Raji (cell line): ENCODE results near the gene TBC1D30.

Source experiments
- POLR2A ChIP-seq: IDR thresholded peaks from 2 replicates; pipeline ENCODE4 v1.6.1; 2011; ENCODE audit warnings: low read depth, low read length, control low read depth; ENCODE audit not compliant: insufficient read depth

The TBC1D30 gene

GRCh38 chr12:64884728-64885127, 60.3 kb downstream of the TBC1D30 start:
- TF ChIP-seq POLR2A: no peak

DNA sequence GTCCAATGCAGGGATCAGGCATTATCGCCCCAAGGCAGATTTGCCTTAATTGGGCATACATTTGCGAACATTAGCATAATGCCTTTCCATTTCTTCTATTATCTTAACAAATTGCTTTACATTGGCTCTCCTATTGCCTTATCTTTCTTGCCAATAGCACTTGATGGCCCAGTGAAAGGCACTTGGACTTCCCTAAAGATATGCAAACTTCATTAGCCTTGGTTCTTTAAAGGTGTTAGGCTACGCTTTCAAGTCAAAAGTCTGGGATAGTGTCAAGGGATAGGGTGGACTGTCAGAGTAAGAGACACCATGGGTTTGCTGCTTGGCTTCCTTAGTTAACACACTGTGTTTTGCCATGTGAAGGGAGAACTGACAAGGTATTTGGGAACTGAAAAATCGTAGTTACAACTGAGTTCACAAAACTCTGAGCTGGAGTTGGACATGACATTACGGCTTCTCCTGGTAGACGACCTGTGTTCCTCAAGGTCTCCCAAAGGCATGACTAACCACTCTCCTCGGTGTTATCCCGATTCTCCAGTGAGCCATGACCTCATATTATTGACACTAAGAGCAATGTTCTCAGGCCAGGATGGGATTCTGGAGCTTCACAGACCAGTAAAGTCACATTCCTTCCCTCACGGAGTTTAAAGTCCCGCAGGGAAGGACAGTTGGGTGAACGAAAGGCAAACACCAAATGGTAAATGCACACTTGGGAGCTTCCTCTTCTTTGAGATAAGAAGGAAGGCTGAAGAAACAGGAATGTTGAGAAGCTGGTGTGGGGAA, 65.2 kb downstream of the TBC1D30 start:
- TF ChIP-seq POLR2A: no peak

DNA sequence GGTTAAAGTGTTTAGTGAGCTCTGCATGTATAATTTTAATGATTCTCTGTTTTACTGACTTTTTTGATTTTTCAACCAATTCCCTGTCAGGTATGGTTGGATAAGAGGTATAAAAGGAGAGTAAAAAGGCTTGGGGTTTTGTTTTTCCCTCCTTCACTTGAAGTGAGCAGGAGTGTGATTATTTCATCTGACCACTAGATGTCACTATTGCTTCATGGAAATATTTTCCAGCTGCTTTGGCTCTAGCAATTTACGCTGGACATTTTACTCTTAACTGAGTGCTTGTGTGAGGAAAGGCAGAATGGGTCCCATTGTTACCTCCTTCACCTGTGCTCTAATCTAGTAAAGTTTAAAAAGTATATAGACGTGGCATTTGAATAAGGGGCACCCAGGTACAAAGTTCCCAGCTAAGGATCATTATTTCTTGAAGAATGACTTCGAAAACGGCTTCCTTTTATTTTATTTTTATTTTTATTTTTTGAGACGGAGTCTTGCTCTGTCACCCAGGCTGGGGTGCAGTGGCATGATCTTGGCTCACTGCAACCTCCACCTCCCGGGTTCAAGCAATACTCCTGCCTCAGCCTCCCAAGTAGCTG, 66.5 kb downstream of the TBC1D30 start:
- TF ChIP-seq POLR2A: no peak

DNA sequence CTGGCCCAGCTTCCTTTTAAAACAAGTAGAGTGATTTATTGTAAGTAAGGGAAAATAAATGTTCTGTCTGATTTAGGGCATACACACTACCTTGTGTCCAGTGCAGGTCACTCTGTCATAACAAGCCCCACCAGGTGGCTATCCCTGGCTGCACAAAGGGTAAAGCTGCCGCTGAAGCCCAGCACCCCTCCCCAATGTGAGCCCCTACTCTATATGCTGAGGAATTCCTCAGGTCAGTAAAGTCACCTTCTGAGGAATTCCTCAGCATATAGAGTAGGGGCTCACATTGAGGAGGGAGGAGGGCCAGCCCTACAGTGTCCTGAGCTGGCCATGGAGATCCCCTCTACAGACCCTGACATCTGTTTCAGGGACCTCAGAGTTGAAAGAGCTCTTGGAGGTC, 67.2 kb downstream of the TBC1D30 start:
- TF ChIP-seq POLR2A: no peak

DNA sequence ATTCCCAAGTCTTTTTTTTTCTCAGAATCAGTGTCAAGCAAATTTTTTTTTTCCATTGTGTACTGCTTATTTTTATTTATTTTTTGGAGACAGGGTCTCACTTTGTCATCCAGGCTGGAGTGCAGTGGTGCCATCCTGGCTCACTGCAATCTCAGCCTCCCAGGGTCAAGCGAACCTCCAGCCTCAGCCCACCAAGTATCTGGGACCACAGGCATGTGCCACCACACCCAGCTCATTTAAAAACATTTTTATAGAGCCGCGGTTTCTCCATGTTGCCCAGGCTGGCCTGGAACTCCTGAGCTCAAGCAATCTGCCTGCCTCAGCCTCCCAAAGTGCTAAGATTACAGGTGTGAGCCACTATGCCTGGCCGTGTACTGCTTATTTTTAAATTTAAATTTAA, 68.1 kb downstream of the TBC1D30 start:
- no peak for TF ChIP-seq POLR2A

- TF ChIP-seq POLR2A: no peak
Measured at GRCh38 chr12:64893961-64894360, 69.5 kb downstream of the TBC1D30 start.

DNA sequence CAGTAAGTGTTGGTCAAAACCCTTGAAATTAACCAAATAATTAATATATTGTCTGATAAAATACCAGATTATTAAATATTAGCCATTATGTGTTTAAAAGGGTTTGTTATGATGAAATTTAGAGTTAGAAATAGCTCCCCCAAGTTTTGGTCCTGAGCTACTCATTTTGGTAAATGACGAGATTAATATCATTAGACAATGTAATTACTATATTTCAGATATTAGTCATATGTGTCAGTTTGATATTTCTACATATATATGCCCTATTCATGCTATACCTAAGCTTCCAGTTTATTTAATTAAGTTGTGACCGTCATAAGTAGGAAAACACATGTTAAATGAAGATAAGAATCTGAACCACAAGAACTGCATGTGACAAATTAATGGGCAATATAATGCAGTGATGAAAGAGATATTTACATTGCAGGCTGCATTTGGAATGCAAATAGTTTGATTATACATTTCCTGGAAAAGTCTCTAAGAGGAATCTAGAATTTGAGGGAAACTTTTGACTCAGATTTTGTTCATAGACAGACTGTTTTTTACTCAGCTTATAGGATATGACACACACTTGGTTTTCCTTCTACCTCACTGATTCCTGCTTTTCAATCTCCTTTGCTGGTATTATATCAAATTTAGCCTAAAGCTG, 70.5 kb downstream of the TBC1D30 start:
- no peak for TF ChIP-seq POLR2A

DNA sequence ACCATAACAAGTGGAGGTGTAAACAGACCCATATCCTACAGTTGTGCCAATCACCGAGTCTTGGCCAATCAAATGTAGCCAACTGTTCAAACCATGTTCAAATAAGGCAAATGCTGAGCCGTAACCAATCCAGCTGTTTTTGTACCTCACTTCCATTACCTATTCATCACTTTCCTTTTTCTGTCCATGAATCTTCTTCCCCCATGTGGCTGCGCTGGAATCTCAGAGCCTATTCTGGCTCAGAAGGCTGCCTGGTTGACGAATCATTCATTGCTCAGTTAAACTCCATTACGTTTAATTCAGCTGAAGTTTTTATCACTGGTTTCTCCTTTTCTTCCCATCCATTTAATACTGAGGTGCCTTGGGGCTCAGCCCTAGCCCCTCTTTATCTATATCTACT, 71.1 kb downstream of the TBC1D30 start:
- no peak for TF ChIP-seq POLR2A

GRCh38 chr12:64900540-64900939, 76.1 kb downstream of the TBC1D30 start:
- no peak for TF ChIP-seq POLR2A

DNA sequence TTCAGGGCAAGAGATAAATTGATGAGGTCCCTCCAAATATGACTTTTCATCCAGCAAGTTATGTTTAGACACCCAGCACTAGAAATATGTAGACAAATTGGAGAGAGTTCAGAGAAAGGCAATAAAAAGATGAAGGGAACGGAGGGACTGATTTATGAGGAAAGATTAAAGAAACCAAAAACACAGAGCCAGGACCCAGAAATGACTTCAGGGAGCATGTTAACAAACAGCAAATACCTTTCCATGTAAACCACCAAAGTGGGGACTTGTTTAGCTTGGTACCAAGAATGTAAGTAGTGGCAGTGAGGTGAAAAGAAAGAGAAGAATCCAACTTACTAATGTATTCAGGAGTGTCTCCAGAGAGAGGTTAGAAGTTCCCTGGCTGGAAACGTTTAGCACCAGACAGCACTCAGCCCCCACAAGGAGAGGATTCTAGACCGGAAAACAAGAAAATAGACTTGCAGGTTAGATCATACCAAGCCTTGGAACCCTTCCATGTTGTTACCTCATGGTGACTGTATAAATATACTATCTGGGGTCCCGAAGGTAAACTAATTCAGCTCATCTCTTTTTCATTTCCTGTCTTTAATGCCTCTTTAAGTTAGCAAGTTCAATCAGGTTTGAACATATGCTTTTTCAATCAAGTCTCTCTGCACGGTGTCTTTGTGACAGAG, 79.2 kb downstream of the TBC1D30 start:
- no peak for TF ChIP-seq POLR2A

GRCh38 chr12:64907097-64907496, 82.7 kb downstream of the TBC1D30 start:
- TF ChIP-seq POLR2A: no peak

DNA sequence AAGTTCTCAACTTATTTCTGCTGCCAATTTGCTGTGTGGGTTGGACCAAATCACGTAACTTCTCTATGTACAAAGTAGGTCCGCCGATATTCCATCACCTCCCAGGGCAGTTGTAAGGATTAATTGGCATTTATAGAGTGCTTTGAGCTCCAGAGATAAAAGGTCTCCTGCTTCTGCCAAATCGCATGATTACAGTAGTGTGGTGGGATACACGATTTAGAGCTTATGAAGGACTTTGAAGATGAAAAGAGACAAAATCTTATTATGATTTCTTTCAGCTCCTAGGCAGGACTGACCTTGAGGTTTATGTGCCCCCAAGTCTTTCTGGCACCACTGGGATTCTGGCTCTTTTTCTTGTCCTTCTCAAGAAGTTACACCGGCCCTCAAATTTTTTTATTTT, 84.7 kb downstream of the TBC1D30 start:
- no peak for TF ChIP-seq POLR2A

DNA sequence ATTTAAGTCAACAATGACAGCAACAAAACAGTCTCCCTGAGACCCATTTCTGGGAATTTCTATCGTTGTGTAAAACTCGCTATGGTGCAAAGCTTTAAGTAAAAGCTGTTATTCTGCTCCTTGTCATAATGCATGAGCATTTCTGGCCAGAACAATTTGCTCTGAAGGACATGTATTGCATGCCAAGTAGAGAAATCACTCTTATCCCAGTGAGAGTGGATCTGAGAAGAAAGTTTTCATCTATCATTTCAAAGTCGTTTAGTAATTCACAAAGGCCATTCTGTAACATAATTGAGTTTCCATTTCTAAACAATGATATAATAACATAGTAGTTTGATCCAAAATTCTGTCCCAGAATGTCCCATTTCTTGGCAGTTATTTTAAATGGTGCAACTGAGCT, 86.6 kb downstream of the TBC1D30 start:
- no peak for TF ChIP-seq POLR2A

DNA sequence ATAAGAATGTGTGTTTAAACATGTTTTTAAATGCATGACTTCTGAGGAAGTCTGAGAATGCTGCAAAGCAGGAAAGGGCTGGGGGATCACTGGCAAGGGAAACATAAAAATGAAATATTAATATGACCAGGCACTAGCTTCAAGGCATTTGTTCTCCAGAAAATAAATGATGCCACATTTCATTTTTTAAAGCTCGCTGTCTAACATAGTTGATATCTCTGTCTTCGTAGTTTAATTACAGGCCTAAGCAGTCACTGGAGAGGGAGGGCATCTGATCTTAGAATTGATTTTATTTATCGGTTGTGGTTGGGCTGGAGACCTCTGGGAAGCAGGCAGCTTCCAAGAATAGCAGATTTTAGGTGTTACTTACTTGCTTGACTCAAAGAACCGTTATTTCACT, 87.5 kb downstream of the TBC1D30 start:
- TF ChIP-seq POLR2A: no peak

GRCh38 chr12:64912516-64913255, 88.2 kb downstream of the TBC1D30 start:
- no peak for TF ChIP-seq POLR2A

GRCh38 chr12:64915242-64915641, 90.8 kb downstream of the TBC1D30 start:
- TF ChIP-seq POLR2A: no peak
